HG03354 (cell line): ENCODE results near the gene LRRC8C.
A peak's percentile ranks its signal among the peaks of the same experiment; 100 is the strongest.

Experiments used
- ATAC-seq: cut with Tn5 transposase; IDR thresholded peaks from one replicate; pipeline ENCODE4 v1.9.1; 2021; ENCODE audit warnings: mild to moderate bottlenecking; ENCODE audit not compliant: unreplicated experiment, poor library complexity, severe bottlenecking

LRRC8C gene

DNA sequence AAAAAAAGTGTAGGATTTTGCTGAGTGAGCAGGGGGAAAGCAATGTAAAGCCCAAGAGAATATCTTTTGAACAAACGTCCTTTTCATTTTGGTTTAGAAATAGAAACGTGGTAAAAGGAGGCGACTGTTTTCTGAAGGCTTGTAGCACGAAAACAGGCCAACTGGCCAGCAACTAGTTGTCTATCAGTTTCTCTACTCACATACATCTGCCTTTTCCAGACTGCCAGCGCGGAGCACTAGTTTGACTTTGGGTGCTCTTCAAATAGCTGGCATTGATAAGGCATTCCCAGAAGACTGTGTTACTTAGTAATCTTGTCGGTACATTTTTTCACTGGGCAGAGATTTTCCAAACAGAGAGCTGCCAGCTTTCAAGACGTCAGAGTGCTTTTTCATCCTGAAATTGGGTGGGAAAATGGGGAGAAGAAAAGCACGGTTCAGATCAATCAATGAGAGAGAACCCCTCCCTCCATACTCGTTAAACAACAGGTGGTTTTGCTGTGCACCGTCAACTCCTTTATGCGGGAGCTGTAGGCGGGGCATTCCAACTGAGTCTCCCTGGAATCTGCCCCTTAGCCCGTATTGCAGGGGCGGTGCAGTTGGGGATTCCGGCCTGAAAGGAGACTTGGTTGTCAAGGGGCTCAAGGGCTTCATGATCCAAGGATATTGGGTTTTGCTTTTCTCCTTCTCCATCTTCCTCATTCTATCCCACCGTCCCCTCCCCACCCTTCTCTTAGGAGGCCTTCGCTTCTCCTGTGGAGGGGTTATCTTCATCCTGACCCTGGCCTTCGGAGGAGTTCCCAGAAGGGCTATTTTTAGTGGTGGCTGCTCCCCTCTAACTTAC, 884 bp upstream of the LRRC8C start:
- no peak for ATAC-seq

DNA sequence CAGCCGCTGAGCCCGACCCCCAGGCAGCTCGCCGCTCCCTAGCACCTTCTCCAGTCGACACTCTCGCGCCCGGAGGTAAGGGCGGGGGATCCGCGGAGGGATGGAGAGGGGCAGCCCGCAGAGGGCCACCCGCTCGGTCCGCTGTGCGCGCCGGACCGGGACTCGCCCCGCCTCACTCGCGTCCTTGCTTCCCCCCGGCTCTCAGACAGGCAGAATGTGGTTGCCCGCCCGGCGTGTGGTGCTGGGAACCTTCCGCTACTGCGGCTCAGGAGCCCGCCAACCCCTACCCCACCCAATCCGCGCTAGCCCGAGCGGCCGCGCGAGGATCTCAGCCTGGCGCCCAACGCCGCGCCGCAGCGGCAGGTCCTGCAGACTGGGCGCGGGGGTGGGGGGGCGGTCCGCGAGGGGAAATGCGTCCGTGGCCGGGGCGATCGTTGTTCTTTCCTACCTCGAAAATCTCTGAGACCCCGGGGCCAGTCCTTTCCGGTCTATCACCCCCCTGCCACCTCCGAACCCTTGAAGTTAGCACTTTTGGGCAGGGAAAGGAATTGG, 404 bp downstream of the LRRC8C start:
- peak; percentile 54 for ATAC-seq

GRCh38 chr1:89633800-89634625, 1.1 kb downstream of the LRRC8C start:
- peak; percentile 2 for ATAC-seq

GRCh38 chr1:89635825-89636815, 3.2 kb downstream of the LRRC8C start:
- no peak for ATAC-seq

GRCh38 chr1:89637496-89637895, 4.6 kb downstream of the LRRC8C start:
- no peak for ATAC-seq

DNA sequence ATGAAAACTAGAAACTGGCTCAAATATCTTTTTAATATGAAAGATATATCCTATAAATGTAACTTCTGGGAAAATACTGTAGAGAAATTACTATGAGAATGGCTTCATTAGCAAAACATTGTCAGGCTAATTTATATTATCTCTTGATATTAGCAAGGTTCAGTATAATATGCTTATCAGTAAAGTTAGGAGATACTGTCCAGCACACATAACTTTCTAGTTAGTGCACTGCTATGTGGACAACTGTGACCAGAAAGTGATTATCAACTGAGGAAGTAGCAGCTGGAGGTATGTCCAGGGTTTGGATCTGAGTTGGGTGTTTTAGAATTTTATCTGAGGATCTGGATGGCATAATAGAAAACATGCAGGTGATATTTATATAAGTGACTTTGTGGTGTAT, 7.5 kb downstream of the LRRC8C start:
- ATAC-seq: no peak

GRCh38 chr1:89641781-89642180, 8.9 kb downstream of the LRRC8C start:
- no peak for ATAC-seq

DNA sequence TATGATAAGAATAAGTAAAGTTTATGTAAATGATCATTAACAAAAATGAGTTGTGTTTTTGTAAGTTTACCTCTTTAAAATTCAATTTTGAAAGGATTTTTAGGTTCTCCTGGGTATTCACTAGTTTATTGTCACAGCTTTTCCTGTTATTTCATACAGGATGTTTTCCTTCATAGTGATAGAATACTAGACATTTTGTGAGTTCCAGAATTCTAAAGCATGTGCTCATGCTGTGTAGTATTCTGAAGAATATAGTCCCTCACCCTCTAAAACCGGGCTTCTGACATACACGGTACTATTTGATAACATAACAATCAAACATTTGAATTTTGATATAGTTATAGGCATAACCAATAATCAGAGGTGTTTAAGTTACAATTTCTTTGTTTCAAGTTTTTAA, 10.7 kb downstream of the LRRC8C start:
- no peak for ATAC-seq

DNA sequence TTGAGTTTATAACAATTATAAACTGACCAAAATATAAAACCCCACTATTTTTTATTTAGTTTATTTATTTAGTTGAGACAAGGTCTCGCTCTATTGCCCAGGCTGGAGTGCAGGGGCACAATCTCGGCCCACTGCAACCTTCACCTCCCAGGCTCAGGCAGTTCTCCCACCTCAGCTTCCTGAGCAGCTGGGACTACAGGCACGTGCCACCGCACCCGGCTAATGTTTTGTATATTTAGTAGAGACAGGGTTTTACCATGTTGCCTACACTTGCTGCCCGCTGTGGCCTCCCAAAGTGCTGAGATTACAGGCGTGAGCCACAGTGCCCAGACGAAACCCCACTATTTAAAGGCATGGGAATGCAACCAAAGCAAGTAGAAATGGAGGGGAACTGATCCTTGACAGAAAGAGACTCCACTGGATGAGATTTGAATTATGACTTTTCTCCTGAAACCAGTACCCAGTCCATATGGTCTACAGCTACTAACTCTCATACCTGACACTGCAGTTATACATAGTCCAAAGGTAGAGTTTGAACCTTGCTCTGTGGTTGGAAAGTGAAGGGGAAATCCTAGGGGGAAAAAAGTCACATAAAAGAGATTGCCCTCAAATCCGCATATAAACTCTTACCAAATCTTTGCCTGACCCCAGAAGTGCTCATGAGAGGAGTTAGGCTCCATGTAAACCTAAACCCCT, 11.3 kb downstream of the LRRC8C start:
- no peak for ATAC-seq

- no peak for ATAC-seq
Observed at GRCh38 chr1:89646259-89646658, 13.3 kb downstream of the LRRC8C start.

DNA sequence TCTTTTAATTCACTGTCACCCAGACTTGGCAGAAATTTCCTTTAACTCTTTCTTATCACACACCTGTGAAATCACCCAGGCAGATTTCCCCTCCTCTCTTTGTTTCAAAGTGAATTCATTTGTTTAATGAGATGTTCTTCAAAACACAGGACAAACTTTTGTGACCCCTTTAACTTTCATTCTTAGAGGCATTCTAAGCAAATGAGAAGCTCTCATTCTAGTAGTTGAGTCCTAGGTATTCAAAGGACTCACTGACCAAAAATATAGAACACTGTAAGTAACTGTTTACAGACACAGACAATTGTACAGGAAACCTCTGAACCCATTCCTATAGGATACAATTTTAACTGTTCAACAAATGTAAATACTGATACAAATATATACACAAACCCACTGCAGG, 16.9 kb downstream of the LRRC8C start:
- no peak for ATAC-seq

GRCh38 chr1:89652373-89652772, 19.5 kb downstream of the LRRC8C start:
- no peak for ATAC-seq

- ATAC-seq: peak; percentile 82
Observed at GRCh38 chr1:89657886-89658285, 25.0 kb downstream of the LRRC8C start.

- ATAC-seq: no peak
Observed at GRCh38 chr1:89659322-89660081, 26.6 kb downstream of the LRRC8C start.

GRCh38 chr1:89660224-89661061, 27.5 kb downstream of the LRRC8C start:
- ATAC-seq: no peak

- no peak for ATAC-seq
Observed at GRCh38 chr1:89665941-89666340, 33.0 kb downstream of the LRRC8C start.

DNA sequence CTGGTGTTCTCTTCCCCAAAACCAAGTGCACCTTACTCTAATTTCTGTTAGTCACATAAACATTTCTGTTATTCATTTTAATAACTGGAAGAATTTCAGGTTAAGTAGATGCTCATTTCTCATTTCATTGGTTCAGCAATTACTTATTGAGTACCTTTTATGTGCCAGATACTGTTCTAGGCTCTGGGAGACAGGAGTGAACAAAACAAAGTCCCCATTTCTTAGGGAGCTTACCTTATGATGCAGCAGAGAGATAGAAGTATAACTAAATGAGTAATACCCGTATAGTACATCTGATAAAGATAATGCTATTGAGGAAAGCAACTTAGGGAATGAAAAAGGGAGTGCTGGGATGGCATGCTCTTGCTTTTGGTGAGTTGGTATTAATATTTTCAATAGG, 33.7 kb downstream of the LRRC8C start:
- ATAC-seq: no peak
